ENCODE measurements around the gene MLLT1.

DNA sequence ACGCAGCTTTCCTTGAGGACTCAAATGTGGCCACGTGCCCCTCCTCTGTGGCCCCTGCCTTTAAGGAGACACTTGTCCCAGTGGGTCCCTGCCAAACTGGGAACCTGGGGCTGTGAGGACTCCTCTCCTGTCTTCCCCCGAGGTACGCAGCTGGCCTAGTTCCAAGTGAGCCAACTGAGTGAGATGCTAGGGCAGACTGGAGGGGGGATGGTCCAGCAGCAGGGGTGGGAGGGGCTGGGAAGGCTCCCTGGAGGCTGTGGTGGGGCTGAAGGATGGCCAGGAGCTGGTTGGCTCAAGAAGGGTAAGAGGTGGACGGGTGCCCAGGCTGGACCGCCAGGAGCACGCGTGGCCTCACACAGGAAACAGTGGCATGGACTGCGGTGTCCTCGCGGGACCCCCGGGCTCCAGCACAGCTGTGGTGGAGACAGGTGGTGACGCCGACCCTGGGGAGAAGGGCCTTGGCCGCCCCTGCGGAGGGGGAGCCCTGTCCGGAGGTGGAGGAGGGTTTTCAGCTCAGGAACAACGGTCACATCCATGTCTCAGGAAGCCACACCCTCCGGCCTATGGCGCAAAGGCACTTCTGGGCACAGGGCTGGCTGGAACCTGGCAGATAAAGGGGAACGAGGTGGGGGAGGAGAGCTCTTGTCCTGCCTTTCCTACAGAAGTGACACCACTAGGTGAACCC is 45.8 kb downstream of the MLLT1 start:
- no peak for TF ChIP-seq CTCF (IDR thresholded peaks at IDR 0.05; ENCODE audit: low read depth, low read length, missing input control)
- TF ChIP-seq TAF1 (conservative IDR thresholded peaks at IDR 0.05), result no peak
- no peak for TF ChIP-seq GABPA (IDR thresholded peaks at IDR 0.05 in 1 of 2, conservative IDR thresholded peaks at IDR 0.05 in 1 of 2)
- TF ChIP-seq, protein P1, sequence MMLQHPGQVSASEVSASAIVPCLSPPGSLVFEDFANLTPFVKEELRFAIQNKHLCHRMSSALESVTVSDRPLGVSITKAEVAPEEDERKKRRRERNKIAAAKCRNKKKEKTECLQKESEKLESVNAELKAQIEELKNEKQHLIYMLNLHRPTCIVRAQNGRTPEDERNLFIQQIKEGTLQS (IDR thresholded peaks at IDR 0.05), result no peak
- TF ChIP-seq, protein P2, sequence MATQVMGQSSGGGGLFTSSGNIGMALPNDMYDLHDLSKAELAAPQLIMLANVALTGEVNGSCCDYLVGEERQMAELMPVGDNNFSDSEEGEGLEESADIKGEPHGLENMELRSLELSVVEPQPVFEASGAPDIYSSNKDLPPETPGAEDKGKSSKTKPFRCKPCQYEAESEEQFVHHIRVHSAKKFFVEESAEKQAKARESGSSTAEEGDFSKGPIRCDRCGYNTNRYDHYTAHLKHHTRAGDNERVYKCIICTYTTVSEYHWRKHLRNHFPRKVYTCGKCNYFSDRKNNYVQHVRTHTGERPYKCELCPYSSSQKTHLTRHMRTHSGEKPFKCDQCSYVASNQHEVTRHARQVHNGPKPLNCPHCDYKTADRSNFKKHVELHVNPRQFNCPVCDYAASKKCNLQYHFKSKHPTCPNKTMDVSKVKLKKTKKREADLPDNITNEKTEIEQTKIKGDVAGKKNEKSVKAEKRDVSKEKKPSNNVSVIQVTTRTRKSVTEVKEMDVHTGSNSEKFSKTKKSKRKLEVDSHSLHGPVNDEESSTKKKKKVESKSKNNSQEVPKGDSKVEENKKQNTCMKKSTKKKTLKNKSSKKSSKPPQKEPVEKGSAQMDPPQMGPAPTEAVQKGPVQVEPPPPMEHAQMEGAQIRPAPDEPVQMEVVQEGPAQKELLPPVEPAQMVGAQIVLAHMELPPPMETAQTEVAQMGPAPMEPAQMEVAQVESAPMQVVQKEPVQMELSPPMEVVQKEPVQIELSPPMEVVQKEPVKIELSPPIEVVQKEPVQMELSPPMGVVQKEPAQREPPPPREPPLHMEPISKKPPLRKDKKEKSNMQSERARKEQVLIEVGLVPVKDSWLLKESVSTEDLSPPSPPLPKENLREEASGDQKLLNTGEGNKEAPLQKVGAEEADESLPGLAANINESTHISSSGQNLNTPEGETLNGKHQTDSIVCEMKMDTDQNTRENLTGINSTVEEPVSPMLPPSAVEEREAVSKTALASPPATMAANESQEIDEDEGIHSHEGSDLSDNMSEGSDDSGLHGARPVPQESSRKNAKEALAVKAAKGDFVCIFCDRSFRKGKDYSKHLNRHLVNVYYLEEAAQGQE (IDR thresholded peaks at IDR 0.05), result no peak
- no peak for TF ChIP-seq NR2F2 (IDR thresholded peaks at IDR 0.05)
- no peak for TF ChIP-seq YY1 (IDR thresholded peaks at IDR 0.05)
